ENCODE data around the gene PLD1.

Gene PLD1

DNA sequence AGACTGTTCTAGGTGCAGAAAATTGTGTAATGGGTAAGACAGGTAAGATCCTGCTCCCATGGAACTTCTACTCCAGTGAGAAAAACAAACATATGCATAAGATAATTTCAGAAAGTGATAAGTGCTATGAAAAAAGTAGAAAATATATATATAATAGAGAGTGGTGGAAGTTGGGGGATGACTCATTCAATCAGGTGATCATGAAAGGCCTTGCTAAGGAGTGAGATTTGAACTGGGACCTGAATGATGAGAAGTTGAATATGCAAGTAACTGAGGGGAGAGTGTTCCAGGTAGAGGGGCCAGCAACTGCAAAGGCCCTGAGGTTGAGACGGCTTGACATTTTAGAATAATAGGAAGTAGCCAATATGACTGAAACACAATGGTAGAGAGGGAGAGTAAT is 257.8 kb downstream of the PLD1 start:
- TF ChIP-seq, protein P1, sequence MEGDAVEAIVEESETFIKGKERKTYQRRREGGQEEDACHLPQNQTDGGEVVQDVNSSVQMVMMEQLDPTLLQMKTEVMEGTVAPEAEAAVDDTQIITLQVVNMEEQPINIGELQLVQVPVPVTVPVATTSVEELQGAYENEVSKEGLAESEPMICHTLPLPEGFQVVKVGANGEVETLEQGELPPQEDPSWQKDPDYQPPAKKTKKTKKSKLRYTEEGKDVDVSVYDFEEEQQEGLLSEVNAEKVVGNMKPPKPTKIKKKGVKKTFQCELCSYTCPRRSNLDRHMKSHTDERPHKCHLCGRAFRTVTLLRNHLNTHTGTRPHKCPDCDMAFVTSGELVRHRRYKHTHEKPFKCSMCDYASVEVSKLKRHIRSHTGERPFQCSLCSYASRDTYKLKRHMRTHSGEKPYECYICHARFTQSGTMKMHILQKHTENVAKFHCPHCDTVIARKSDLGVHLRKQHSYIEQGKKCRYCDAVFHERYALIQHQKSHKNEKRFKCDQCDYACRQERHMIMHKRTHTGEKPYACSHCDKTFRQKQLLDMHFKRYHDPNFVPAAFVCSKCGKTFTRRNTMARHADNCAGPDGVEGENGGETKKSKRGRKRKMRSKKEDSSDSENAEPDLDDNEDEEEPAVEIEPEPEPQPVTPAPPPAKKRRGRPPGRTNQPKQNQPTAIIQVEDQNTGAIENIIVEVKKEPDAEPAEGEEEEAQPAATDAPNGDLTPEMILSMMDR (IDR thresholded peaks at IDR 0.05; ENCODE audit: low read depth, low read length) = no peak
- Histone ChIP-seq H3K27me3 (ENCODE audit: insufficient read depth, low read depth, severe bottlenecking) (no peaks in the 10 kb centered on the region), H3K36me3 (no peaks in the 10 kb centered on the region), H3K27ac (no peak overlapping the region), H3K9me3 (ENCODE audit: severe bottlenecking) (no peaks in the 10 kb centered on the region), H3K4me3 (ENCODE audit: low read depth, low read length) (no peak overlapping the region)
- no peak for DNase-seq

DNA sequence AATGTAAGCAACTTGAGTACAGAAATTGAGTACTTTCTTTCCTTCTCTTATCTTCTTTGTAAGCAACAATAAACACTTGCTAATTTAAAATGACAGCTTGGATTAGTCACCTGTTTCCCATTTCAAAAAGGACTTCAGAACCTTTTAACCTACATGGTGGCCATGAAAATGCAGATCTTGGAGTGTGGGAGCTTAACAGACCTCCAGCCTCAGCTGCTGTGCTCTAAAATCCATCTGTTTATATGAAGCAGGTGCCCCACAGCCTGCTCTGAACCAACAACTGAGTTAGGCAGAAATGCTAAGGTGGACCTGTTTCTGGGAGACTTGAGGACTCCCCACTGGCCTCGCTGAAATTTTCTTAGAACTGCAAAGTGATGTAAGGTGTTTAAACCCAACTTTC is 259.0 kb downstream of the PLD1 start:
- H3K4me3 ChIP-seq (ENCODE audit: low read depth, low read length) = no peak overlapping the region
- TF ChIP-seq, protein P1 (IDR thresholded peaks at IDR 0.05; ENCODE audit: low read depth, low read length) = no peak
- DNase-seq = no peak
- no peaks in the 10 kb centered on the region for H3K36me3 ChIP-seq
- no peaks in the 10 kb centered on the region for H3K27me3 ChIP-seq (ENCODE audit: insufficient read depth, low read depth, severe bottlenecking)
- no peaks in the 10 kb centered on the region for H3K9me3 ChIP-seq (ENCODE audit: severe bottlenecking)
- H3K27ac ChIP-seq = no peak overlapping the region

All from WERI-Rb-1 (cell line).